Gastrocnemius medialis (tissue), 4 donors: ENCODE data around the gene MT4. TPM values are rescaled to one million over a fixed set of nuclear protein-coding genes. Genes with fewer than 3 reads are reported as not detected.

ENCODE experiments used
- ATAC-seq, 2 donors: fragments of 150-250 bp; one replicate each; pipeline ENCODE4 v1.9.1; 2016
- DNase-seq, 2 donors: peaks; one replicate each; pipeline ENCODE4 v3.0.0-alpha.2; 2019
- H3K27ac ChIP-seq, 4 donors: fragments of 200-600 bp; sonication (generic); 1 replicate in 1 of 4; 2 replicates in 3 of 4; pipeline ENCODE4 v1.5.1; 2016 to 2018; ENCODE audit warnings: mild to moderate bottlenecking in 2 of 4, moderate library complexity in 1 of 4
- H3K27me3 ChIP-seq, 3 donors: fragments of 200-600 bp; sonication (generic) in 2 of 3; 1 replicate in 1 of 3; 2 replicates in 2 of 3; pipeline versions ENCODE4 v1.5.1 to v1.6.0; 2016 to 2019; ENCODE audit warnings: mild to moderate bottlenecking in 1 of 3, moderate library complexity in 1 of 3
- H3K36me3 ChIP-seq, 2 donors: fragments of 200-600 bp; sonication (generic) in 1 of 2; one replicate each; pipeline ENCODE4 v1.5.1; 2017 to 2018
- H3K4me1 ChIP-seq, 2 donors: fragments of 200-600 bp; sonication (generic) in 1 of 2; one replicate each; pipeline ENCODE4 v1.5.1; 2016 to 2017; ENCODE audit warnings: mild to moderate bottlenecking in 2 of 2
- H3K4me3 ChIP-seq, 4 donors: fragments of 200-600 bp; sonication (generic) in 3 of 4; 1 replicate in 1 of 4; 2 replicates in 3 of 4; pipeline ENCODE4 v1.5.1; 2016 to 2019; ENCODE audit warnings: mild to moderate bottlenecking in 2 of 4
- H3K9me3 ChIP-seq, 3 donors: fragments of 200-600 bp; sonication (generic) in 2 of 3; 1 replicate in 1 of 3; 2 replicates in 2 of 3; pipeline ENCODE4 v1.5.1; 2016 to 2019
- CTCF ChIP-seq, 5 experiments: fragments of 450-650 bp in 3 of 5; fragments of 200-600 bp in 2 of 5; sonication (generic) in 2 of 5; IDR thresholded peaks in 4 of 5; conservative IDR thresholded peaks in 1 of 5; 1 replicate in 4 of 5; 2 replicates in 1 of 5; pipeline ENCODE4 v1.5.1; 2016 to 2019; ENCODE audit warnings: antibody characterized with exemption in 5 of 5, mild to moderate bottlenecking in 3 of 5, moderate library complexity in 3 of 5
- POLR2A ChIP-seq, 2 donors: fragments of 450-650 bp; IDR thresholded peaks; one replicate each; pipeline ENCODE4 v1.6.1; 2017; ENCODE audit warnings: antibody characterized with exemption in 2 of 2, mild to moderate bottlenecking in 2 of 2, moderate library complexity in 2 of 2
- in situ Hi-C, 4 donors: fragments of 200-750 bp; cut with MboI; loops; one replicate each; pipeline versions ENCODE4 v1.15.0 to v1.8.0; 2017; ENCODE audit warnings: low sequenced_read_pairs in 4 of 4
- intact Hi-C: fragments of 100-400 bp; cut with DNase I; formaldehyde crosslinking; loops from one replicate; pipeline ENCODE4 v1.15.1; 2023; ENCODE audit warnings: low total_unique reads
- total RNA-seq, 4 donors: library from RNA; depleted of rRNA; stranded (reverse); fragments of >200 nt; gene quantifications; one replicate each; pipeline versions ENCODE4 v1.1.0 to v1.2.3, GENCODE V29; 2016

The MT4 gene
- total RNA-seq, 4 donors from 2014 or later: not detected

- TF ChIP-seq CTCF (IDR thresholded peaks at IDR 0.05 in 4 of 5, conservative IDR thresholded peaks at IDR 0.05 in 1 of 5) (no peak), POLR2A (IDR thresholded peaks at IDR 0.05) (no peak)
- Histone ChIP-seq H3K9me3 (no peaks in the 10 kb centered on the region), H3K4me1 (peaks cover 9 to 10% of the 10 kb centered on the region in 2 donors), H3K27ac (no peak overlapping the region), H3K4me3 (no peak overlapping the region), H3K27me3 (no peaks in the 10 kb centered on the region), H3K36me3 (no peaks in the 10 kb centered on the region)
- DNase-seq (peak in 1 of 2 donors; percentile 14), ATAC-seq (peak; percentile 39 to 47)
- intact Hi-C loops: no loop called here
- in situ Hi-C loops: no loop called here
Measured at GRCh38 chr16:56551796-56552738, 12.8 kb upstream of the MT4 start.

- TF ChIP-seq POLR2A (IDR thresholded peaks at IDR 0.05) (no peak), CTCF (IDR thresholded peaks at IDR 0.05 in 4 of 5, conservative IDR thresholded peaks at IDR 0.05 in 1 of 5) (no peak)
- Histone ChIP-seq H3K9me3 (no peaks in the 10 kb centered on the region), H3K27ac (no peak overlapping the region), H3K4me3 (no peak overlapping the region), H3K4me1 (peaks cover 9 to 10% of the 10 kb centered on the region in 2 donors), H3K27me3 (no peaks in the 10 kb centered on the region), H3K36me3 (no peaks in the 10 kb centered on the region)
- in situ Hi-C loops (no loop called here), intact Hi-C loops (no loop called here)
- ATAC-seq: no peak
- DNase-seq: no peak
Measured at GRCh38 chr16:56554441-56554840, 10.4 kb upstream of the MT4 start.

GRCh38 chr16:56558024-56558747 is 6.7 kb upstream of the MT4 start:
- ATAC-seq: no peak
- Histone ChIP-seq H3K36me3 (no peaks in the 10 kb centered on the region), H3K27ac (no peak overlapping the region), H3K4me1 (no peaks in the 10 kb centered on the region), H3K9me3 (no peaks in the 10 kb centered on the region), H3K27me3 (no peaks in the 10 kb centered on the region), H3K4me3 (no peak overlapping the region)
- in situ Hi-C loops: no loop called here
- TF ChIP-seq CTCF (IDR thresholded peaks at IDR 0.05 in 4 of 5, conservative IDR thresholded peaks at IDR 0.05 in 1 of 5) (no peak), POLR2A (IDR thresholded peaks at IDR 0.05) (no peak)
- intact Hi-C loops: no loop called here
- no peak for DNase-seq

GRCh38 chr16:56559109-56559508 is 5.8 kb upstream of the MT4 start:
- Histone ChIP-seq H3K27me3 (no peaks in the 10 kb centered on the region), H3K4me3 (no peak overlapping the region), H3K4me1 (no peaks in the 10 kb centered on the region), H3K36me3 (no peaks in the 10 kb centered on the region), H3K9me3 (no peaks in the 10 kb centered on the region), H3K27ac (no peak overlapping the region)
- TF ChIP-seq CTCF (IDR thresholded peaks at IDR 0.05 in 4 of 5, conservative IDR thresholded peaks at IDR 0.05 in 1 of 5) (no peak), POLR2A (IDR thresholded peaks at IDR 0.05) (no peak)
- ATAC-seq (no peak), DNase-seq (no peak)
- in situ Hi-C loops (no loop called here), intact Hi-C loops (no loop called here)
